Psoas muscle (tissue), 8 donors: ENCODE measurements around the gene TSPAN5. TPM values are rescaled to one million over a fixed set of nuclear protein-coding genes. Genes with fewer than 3 reads are reported as not detected.
"Not testable (repeated sequence)": the region's sequence is repeated elsewhere in the genome, so short reads cannot be mapped to it uniquely, and the experiment has no call there.

Experiments
- ATAC-seq, 4 donors: fragments of 200-7000 bp; cut with Tn5 transposase; one replicate each; pipeline ENCODE4 v1.9.1; 2020; ENCODE audit warnings: moderate library complexity in 3 of 4, mild to moderate bottlenecking in 2 of 4
- DNase-seq, 2 donors: peaks; one replicate each; pipeline ENCODE4 v3.0.0-alpha.2; 2020
- H3K27ac ChIP-seq: fragments of 200-600 bp; one replicate; pipeline ENCODE4 v1.8.0; 2022
- H3K27me3 ChIP-seq, 3 donors: fragments of 200-600 bp in 1 of 3; one replicate each; pipeline versions ENCODE4 v1.6.1 to v1.8.0; 2013 to 2022; ENCODE audit warnings: low read length in 2 of 3, mild to moderate bottlenecking in 2 of 3, moderate library complexity in 1 of 3; ENCODE audit not compliant: insufficient read depth in 3 of 3
- H3K36me3 ChIP-seq, 2 donors: fragments of 200-600 bp in 1 of 2; one replicate each; pipeline versions ENCODE4 v1.6.1 to v1.8.0; 2013 to 2022; ENCODE audit warnings: low read depth in 1 of 2, mild to moderate bottlenecking in 1 of 2, moderate library complexity in 1 of 2; ENCODE audit not compliant: insufficient read depth in 1 of 2
- H3K4me1 ChIP-seq: fragments of 200-600 bp; one replicate; pipeline ENCODE4 v1.8.0; 2022
- H3K4me3 ChIP-seq: fragments of 200-600 bp; one replicate; pipeline ENCODE4 v1.8.0; 2022; ENCODE audit warnings: mild to moderate bottlenecking
- H3K9me3 ChIP-seq: fragments of 200-600 bp; one replicate; pipeline ENCODE4 v1.8.0; 2022
- WGBS, 3 donors: extraction: QIAGEN DNeasy Blood & Tissue Kit; methylation state at CpG; one replicate each; pipeline versions ENCODE4 v1.1.6 to v1.1.7; 2013; 5-methylcytosine and 5-hydroxymethylcytosine counted together
- intact Hi-C, 2 donors: fragments of 100-400 bp; cut with DNase I; formaldehyde crosslinking; loops; one replicate each; pipeline versions ENCODE4 v1.11.0 to v1.14.2; 2022
- polyA plus RNA-seq, 3 donors: library from polyadenylated mRNA; stranded (reverse); fragments of 200-250 nt; gene quantifications; one replicate each; pipeline ENCODE4 v1.2.3, GENCODE V29; 2013
- total RNA-seq, 4 donors: library from RNA; stranded (reverse); fragmentation: NEBNext Ultra II Directional in 2 of 4; extraction: Animal tissue kit (Norgen Biotek cat#: 25700) in 2 of 4; gene quantifications; one replicate each; pipeline versions ENCODE4 v1.2.1 to v1.2.4, GENCODE V29; 2021 to 2023
- TF ChIP-seq, protein P1 (sequence below): fragments of 200-600 bp; IDR thresholded peaks from one replicate; pipeline ENCODE4 v1.8.0; 2022; ENCODE audit warnings: antibody characterized with exemption
- donor health status: healthy with polysubstance abuse.
- donor health status: DM: no; HTN: no; CAD: no; lungs with moderate emphysema.
- donor health status: Bipolar disorder and iron deficiency.
- donor health status: healthy.
- donor health status: DM: yes; HTN: yes; CAD: no.
- donor health status: DM: no; HTN: no; CAD: no.
- donor health status: DM: no; HTN: no; CAD: no.
- donor health status: DM: yes; HTN: yes; CAD: no.

TSPAN5 gene
- total and polyA plus RNA-seq, 7 donors: 0.63 to 7.3 (median 3.8) TPM

GRCh38 chr4:98536631-98537030 lies 121.8 kb downstream of the TSPAN5 start:
- intact Hi-C loops: no loop called here
- H3K36me3 ChIP-seq: no peaks in the 10 kb centered on the region
- ATAC-seq (no peak), DNase-seq (no peak)
- H3K27me3 ChIP-seq: no peaks in the 10 kb centered on the region
- H3K27ac ChIP-seq: no peak overlapping the region
- TF ChIP-seq, protein P1, sequence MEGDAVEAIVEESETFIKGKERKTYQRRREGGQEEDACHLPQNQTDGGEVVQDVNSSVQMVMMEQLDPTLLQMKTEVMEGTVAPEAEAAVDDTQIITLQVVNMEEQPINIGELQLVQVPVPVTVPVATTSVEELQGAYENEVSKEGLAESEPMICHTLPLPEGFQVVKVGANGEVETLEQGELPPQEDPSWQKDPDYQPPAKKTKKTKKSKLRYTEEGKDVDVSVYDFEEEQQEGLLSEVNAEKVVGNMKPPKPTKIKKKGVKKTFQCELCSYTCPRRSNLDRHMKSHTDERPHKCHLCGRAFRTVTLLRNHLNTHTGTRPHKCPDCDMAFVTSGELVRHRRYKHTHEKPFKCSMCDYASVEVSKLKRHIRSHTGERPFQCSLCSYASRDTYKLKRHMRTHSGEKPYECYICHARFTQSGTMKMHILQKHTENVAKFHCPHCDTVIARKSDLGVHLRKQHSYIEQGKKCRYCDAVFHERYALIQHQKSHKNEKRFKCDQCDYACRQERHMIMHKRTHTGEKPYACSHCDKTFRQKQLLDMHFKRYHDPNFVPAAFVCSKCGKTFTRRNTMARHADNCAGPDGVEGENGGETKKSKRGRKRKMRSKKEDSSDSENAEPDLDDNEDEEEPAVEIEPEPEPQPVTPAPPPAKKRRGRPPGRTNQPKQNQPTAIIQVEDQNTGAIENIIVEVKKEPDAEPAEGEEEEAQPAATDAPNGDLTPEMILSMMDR: no peak
- H3K4me1 ChIP-seq: no peaks in the 10 kb centered on the region
- H3K9me3 ChIP-seq: no peaks in the 10 kb centered on the region
- WGBS, 3 donors: 93 to 95% (median 94%) methylated on average over 11 of the region's 11 CpGs
- H3K4me3 ChIP-seq: no peak overlapping the region

GRCh38 chr4:98534146-98534545 lies 124.3 kb downstream of the TSPAN5 start:
- intact Hi-C loops: not testable (repeated sequence)

DNA sequence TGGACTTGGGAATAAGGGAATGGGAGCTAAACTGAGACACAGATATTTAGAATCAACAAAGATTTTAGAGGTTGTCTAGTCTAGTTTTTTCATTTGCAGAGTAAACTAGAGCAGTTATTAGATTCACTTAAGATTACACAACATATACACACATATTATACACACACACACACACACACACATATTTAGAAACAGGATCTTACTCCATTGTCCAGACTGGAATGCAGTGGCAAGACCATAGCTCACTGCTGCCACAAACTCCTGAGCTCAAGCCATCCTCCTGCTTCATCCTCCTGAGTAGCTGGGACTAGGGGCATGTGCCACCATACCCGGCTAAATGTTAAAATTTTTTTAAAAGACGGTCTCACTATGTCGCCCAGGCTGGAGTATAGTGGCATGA lies 127.8 kb downstream of the TSPAN5 start:
- Histone ChIP-seq H3K9me3 (no peaks in the 10 kb centered on the region), H3K36me3 (no peaks in the 10 kb centered on the region), H3K4me1 (no peaks in the 10 kb centered on the region), H3K27me3 (no peaks in the 10 kb centered on the region), H3K27ac (no peak overlapping the region), H3K4me3 (no peak overlapping the region)
- TF ChIP-seq, protein P1: no peak
- ATAC-seq (no peak), DNase-seq (no peak)
- WGBS, 3 donors: 92 to 99% (median 95%) methylated on average over 3 of the region's 3 CpGs
- intact Hi-C loops: no loop called here

More at GRCh38 chr4:98534146-98534545, 124.3 kb downstream of the TSPAN5 start:
- not testable (repeated sequence) for H3K27ac ChIP-seq, H3K4me1 ChIP-seq, DNase-seq, H3K36me3 ChIP-seq, H3K27me3 ChIP-seq, H3K4me3 ChIP-seq, H3K9me3 ChIP-seq, ATAC-seq
- WGBS, 3 donors: 92 to 95% (median 94%) methylated on average over 2 of the region's 2 CpGs

DNA sequence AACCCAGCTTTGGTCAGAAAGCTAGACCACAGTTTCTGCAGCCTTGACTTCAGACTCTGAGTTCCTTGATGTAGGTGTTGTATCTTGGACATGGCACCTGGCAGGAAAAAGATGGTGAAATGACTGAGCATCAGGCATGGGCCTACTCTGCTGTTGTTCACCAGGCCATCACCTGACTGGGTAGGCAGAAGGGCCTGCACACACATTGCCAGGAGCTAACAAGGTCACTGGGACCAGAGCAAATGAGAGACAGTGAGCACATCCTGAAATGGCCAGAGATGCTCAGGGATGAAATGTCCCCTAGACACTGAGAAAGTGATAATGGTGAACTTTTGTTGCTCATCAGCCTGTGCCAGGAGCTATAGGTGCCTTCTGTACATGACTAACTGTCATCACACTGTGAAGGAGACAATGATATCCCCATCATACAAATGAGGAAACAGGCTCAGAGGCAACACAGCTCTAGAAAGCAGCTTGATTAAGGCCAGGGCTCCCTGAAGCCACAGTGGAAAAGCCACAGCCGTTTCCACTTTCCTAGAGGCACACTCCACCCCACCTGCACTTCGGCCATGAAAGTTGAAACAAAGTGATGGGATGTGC lies 128.3 kb downstream of the TSPAN5 start:
- TF ChIP-seq, protein P1: no peak
- H3K27ac ChIP-seq: no peak overlapping the region
- H3K9me3 ChIP-seq: no peaks in the 10 kb centered on the region
- H3K4me3 ChIP-seq: no peak overlapping the region
- DNase-seq (no peak), ATAC-seq (no peak)
- H3K27me3 ChIP-seq: no peaks in the 10 kb centered on the region
- no peaks in the 10 kb centered on the region for H3K4me1 ChIP-seq
- 77 to 82% (median 80%) methylated on average over 2 of the region's 2 CpGs for WGBS, 3 donors
- no peaks in the 10 kb centered on the region for H3K36me3 ChIP-seq
- intact Hi-C loops: no loop called here

DNA sequence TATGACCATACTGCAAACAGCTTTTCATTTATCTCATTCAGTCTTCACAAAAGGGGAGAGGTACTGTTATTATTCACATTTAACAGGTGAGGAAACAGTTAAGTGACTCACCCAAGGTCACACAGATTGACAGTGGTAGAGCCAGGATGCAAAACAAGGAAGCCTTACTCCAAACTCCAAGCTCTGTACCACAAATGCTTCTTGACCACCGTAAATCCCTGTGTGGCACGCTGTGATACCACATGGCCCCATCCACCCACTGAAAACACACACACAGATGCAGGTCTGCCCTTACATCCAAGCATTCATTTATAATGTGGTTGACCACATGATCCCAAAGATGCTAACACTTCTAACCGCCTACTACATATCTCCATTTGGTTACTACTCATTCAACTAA lies 129.5 kb downstream of the TSPAN5 start:
- Histone ChIP-seq H3K9me3 (no peaks in the 10 kb centered on the region), H3K4me3 (no peak overlapping the region), H3K27ac (no peak overlapping the region), H3K36me3 (no peaks in the 10 kb centered on the region), H3K4me1 (no peaks in the 10 kb centered on the region), H3K27me3 (no peaks in the 10 kb centered on the region)
- ATAC-seq (no peak), DNase-seq (no peak)
- intact Hi-C loops: no loop called here
- TF ChIP-seq, protein P1: no peak
- 88 to 93% (median 88%) methylated on average over 3 of the region's 3 CpGs for WGBS, 3 donors
